PC-9 (cell line): Measurements from ENCODE around the gene TMEM171.

Experiments
- CTCF ChIP-seq: fragments of 200-600 bp; sonication (generic); conservative IDR thresholded peaks from 2 replicates; pipeline ENCODE4 v1.6.1; 2017; ENCODE audit warnings: mixed run types, antibody characterized with exemption, mild to moderate bottlenecking, moderate library complexity
- EZH2 ChIP-seq: fragments of 200-600 bp; sonication (generic); IDR thresholded peaks from 2 replicates; pipeline ENCODE4 v1.8.0; 2017; ENCODE audit warnings: antibody characterized with exemption, low read depth

GRCh38 chr5:73118391-73118973 lies 1.9 kb upstream of the TMEM171 start:
- no peak for TF ChIP-seq CTCF
- no peak for TF ChIP-seq EZH2
